Thyroid gland (tissue), 4 donors: Measurements from ENCODE around the gene ACACA. TPM values are rescaled to one million over a fixed set of nuclear protein-coding genes. Genes with fewer than 3 reads are reported as not detected.

Experiments used
- DNase-seq, 2 donors: peaks; one replicate each; pipeline ENCODE4 v3.0.0-alpha.2; 2019
- H3K27ac ChIP-seq, 3 donors: fragments of 200-600 bp; sonication (generic); 1 replicate in 2 of 3; 2 replicates in 1 of 3; pipeline ENCODE4 v1.5.1; 2016 to 2019; ENCODE audit warnings: mild to moderate bottlenecking in 1 of 3, moderate library complexity in 1 of 3
- H3K27me3 ChIP-seq: fragments of 200-600 bp; sonication (generic); one replicate; pipeline ENCODE4 v1.5.1; 2019
- H3K36me3 ChIP-seq, 2 donors: fragments of 200-600 bp; sonication (generic); one replicate each; pipeline ENCODE4 v1.5.1; 2016 to 2019
- H3K4me1 ChIP-seq, 2 donors: fragments of 200-600 bp; sonication (generic); one replicate each; pipeline ENCODE4 v1.5.1; 2017 to 2019
- H3K4me3 ChIP-seq, 3 donors: fragments of 200-600 bp; sonication (generic); replicated peaks in 1 of 3; 1 replicate in 2 of 3; 2 replicates in 1 of 3; pipeline ENCODE4 v1.5.1; 2016; ENCODE audit warnings: mild to moderate bottlenecking in 1 of 3
- H3K9me3 ChIP-seq: fragments of 200-600 bp; sonication (generic); one replicate; pipeline ENCODE4 v1.5.1; 2017
- POLR2A ChIP-seq, 2 donors: fragments of 450-650 bp; IDR thresholded peaks; one replicate each; pipeline ENCODE4 v1.6.1; 2017; ENCODE audit warnings: antibody characterized with exemption in 2 of 2, mild to moderate bottlenecking in 2 of 2, moderate library complexity in 1 of 2
- WGBS, 2 donors: methylation state at CpG; one replicate each; pipeline ENCODE4 v1.1.5; 2017; 5-methylcytosine and 5-hydroxymethylcytosine counted together
- intact Hi-C: fragments of 100-400 bp; cut with DNase I; formaldehyde crosslinking; loops from one replicate; pipeline ENCODE4 v1.15.1; 2023
- total RNA-seq, 4 donors: library from RNA; depleted of rRNA; stranded (reverse); fragments of >200 nt; gene quantifications; one replicate each; pipeline ENCODE4 v1.2.3, GENCODE V29; 2016
- TF ChIP-seq, protein P1 (sequence below), 6 experiments: fragments of 200-600 bp in 3 of 6; fragments of 450-650 bp in 3 of 6; sonication (generic) in 3 of 6; IDR thresholded peaks; one replicate each; pipeline ENCODE4 v1.5.1; 2016 to 2019; ENCODE audit warnings: antibody characterized with exemption in 6 of 6, mild to moderate bottlenecking in 2 of 6, inconsistent platforms in 1 of 6, moderate library complexity in 1 of 6

Gene ACACA
- total RNA-seq, 4 donors from 2014 or later, result 27.2 to 55.7 (median 38.4) TPM

- intact Hi-C loops, result no loop called here
- Histone ChIP-seq H3K27me3 (no peaks in the 10 kb centered on the region), H3K4me1 (no peaks in the 10 kb centered on the region), H3K4me3 (no peak overlapping the region), H3K36me3 (peaks cover 12 to 20% of the 10 kb centered on the region in 2 donors), H3K27ac (no peak overlapping the region), H3K9me3 (no peaks in the 10 kb centered on the region)
- WGBS, 2 donors, result 93 to 94% methylated on average over 2 of the region's 2 CpGs
- peak in 1 of 2 donors; percentile 12 for DNase-seq
- TF ChIP-seq, protein P1, sequence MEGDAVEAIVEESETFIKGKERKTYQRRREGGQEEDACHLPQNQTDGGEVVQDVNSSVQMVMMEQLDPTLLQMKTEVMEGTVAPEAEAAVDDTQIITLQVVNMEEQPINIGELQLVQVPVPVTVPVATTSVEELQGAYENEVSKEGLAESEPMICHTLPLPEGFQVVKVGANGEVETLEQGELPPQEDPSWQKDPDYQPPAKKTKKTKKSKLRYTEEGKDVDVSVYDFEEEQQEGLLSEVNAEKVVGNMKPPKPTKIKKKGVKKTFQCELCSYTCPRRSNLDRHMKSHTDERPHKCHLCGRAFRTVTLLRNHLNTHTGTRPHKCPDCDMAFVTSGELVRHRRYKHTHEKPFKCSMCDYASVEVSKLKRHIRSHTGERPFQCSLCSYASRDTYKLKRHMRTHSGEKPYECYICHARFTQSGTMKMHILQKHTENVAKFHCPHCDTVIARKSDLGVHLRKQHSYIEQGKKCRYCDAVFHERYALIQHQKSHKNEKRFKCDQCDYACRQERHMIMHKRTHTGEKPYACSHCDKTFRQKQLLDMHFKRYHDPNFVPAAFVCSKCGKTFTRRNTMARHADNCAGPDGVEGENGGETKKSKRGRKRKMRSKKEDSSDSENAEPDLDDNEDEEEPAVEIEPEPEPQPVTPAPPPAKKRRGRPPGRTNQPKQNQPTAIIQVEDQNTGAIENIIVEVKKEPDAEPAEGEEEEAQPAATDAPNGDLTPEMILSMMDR (IDR thresholded peaks at IDR 0.05), result no peak
- TF ChIP-seq POLR2A (IDR thresholded peaks at IDR 0.05), result no peak
Measured at GRCh38 chr17:37092071-37092470, 314.6 kb downstream of the ACACA start.

DNA sequence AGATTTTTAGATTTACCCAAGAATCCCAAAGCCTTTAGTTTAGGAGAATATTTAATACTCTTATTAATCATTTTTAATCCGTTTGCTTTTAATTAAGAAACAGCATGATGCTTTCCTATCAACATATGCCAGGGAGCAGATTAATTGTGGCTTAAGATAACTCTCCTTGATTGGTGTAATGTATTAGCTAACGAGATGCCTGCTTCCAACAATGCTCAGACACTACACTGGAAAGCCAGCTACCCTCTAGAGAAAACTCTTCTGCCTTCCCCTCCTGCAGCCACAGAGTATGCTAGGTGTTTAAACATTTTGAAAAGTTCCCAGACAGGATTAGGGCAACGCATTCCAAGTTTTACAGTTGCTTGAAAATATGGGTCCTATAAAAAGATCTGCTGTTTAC lies 315.7 kb downstream of the ACACA start:
- peaks cover 4 to 14% of the 10 kb centered on the region in 2 donors for H3K36me3 ChIP-seq
- no peaks in the 10 kb centered on the region for H3K4me1 ChIP-seq
- H3K27me3 ChIP-seq, result no peaks in the 10 kb centered on the region
- TF ChIP-seq POLR2A (IDR thresholded peaks at IDR 0.05), result no peak
- no peak overlapping the region for H3K4me3 ChIP-seq
- WGBS, 2 donors, result 90 to 91% methylated on average over 3 of the region's 3 CpGs
- no peak for DNase-seq
- H3K27ac ChIP-seq, result no peak overlapping the region
- intact Hi-C loops, result no loop called here
- H3K9me3 ChIP-seq, result no peaks in the 10 kb centered on the region

DNA sequence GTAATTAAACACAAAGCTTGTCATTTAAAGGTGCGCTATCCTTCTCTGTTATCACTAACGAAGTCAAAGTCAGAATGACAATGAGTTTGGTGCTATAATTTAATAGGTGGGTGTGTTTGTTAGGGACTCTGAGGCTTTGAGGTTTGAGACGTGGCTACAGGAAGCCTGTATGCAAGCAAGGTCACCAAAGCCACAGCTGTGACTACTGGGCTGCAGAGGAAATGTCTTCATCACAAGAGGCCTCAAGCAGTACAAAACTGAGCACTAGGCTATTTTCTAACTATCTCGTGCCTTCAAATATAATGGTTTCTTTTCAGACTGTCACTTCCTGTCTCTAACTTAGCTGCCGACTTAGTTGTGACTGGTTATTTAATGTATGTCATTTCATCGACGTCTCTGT lies 316.7 kb downstream of the ACACA start:
- H3K27me3 ChIP-seq, result no peaks in the 10 kb centered on the region
- peaks cover 0 to 6% of the 10 kb centered on the region in 2 donors for H3K36me3 ChIP-seq
- H3K27ac ChIP-seq, result no peak overlapping the region
- no peak for DNase-seq
- TF ChIP-seq, protein P1 (IDR thresholded peaks at IDR 0.05), result no peak
- no peak for TF ChIP-seq POLR2A (IDR thresholded peaks at IDR 0.05)
- H3K4me1 ChIP-seq, result no peaks in the 10 kb centered on the region
- H3K4me3 ChIP-seq, result no peak overlapping the region
- no peaks in the 10 kb centered on the region for H3K9me3 ChIP-seq
- intact Hi-C loops, result no loop called here
- WGBS, 2 donors, result 74 to 80% methylated on average over 7 of the region's 7 CpGs

DNA sequence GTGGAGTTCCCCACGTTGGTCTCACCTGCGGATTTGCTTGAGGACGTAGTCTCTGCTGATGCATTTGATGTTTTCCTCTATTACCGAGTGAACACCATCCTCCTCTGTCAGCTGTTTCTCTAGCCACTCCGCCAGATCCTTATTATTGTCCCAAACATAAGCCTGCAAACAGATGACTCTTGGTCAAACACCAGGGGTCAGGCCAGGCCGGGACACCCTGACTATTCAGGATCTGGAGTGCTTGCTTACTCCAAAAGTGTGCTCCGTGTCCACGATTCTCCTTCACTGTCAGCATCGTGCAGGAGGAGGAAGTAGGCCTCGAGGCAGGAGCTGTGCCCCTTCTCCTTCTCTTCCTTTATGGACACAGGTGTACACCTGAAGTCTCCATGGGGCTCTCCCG lies 317.7 kb downstream of the ACACA start:
- Histone ChIP-seq H3K36me3 (peaks cover 0 to 6% of the 10 kb centered on the region in 2 donors), H3K4me1 (no peaks in the 10 kb centered on the region), H3K9me3 (no peaks in the 10 kb centered on the region), H3K27ac (no peak overlapping the region), H3K27me3 (no peaks in the 10 kb centered on the region), H3K4me3 (no peak overlapping the region)
- intact Hi-C loops, result no loop called here
- peak in 1 of 2 donors; percentile 27 for DNase-seq
- 64 to 68% methylated on average over 11 of the region's 11 CpGs for WGBS, 2 donors
- TF ChIP-seq POLR2A (IDR thresholded peaks at IDR 0.05), result no peak
- TF ChIP-seq, protein P1 (IDR thresholded peaks at IDR 0.05), result peak in 1 of 6 experiments; percentile 21

DNA sequence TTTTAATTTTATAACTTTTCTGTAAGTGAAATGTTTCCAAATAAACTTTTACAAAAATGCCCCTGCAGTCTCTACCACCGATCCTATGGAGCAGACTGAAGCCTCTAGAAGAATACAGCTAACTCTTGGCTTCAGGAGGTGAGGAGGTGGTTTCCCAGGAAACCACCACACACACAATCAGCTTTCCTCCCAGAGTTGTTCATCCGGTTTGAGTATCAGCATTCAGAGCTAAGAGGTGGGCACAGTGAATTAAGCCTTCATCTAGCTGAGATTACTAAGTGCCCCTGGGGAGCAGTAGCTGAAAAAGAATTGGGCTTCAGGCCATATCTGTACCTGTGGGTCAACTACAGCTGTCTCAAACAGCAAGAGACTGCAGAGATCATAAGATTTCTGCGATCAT lies 318.2 kb downstream of the ACACA start:
- H3K36me3 ChIP-seq, result peaks cover 0 to 6% of the 10 kb centered on the region in 2 donors
- TF ChIP-seq, protein P1 (IDR thresholded peaks at IDR 0.05), result no peak
- no peak for TF ChIP-seq POLR2A (IDR thresholded peaks at IDR 0.05)
- intact Hi-C loops, result no loop called here
- no peaks in the 10 kb centered on the region for H3K9me3 ChIP-seq
- no peak overlapping the region for H3K4me3 ChIP-seq
- H3K4me1 ChIP-seq, result no peaks in the 10 kb centered on the region
- 31 to 47% methylated on average over 3 of the region's 3 CpGs for WGBS, 2 donors
- H3K27ac ChIP-seq, result no peak overlapping the region
- peak; percentile 20 to 35 for DNase-seq
- no peaks in the 10 kb centered on the region for H3K27me3 ChIP-seq

- 92 to 94% methylated on average over 5 of the region's 5 CpGs for WGBS, 2 donors
- DNase-seq, result no peak
- Histone ChIP-seq H3K9me3 (no peaks in the 10 kb centered on the region), H3K4me3 (no peak overlapping the region), H3K27ac (no peak overlapping the region), H3K36me3 (peaks cover 0 to 6% of the 10 kb centered on the region in 2 donors), H3K27me3 (no peaks in the 10 kb centered on the region), H3K4me1 (no peaks in the 10 kb centered on the region)
- TF ChIP-seq, protein P1 (IDR thresholded peaks at IDR 0.05), result no peak
- no peak for TF ChIP-seq POLR2A (IDR thresholded peaks at IDR 0.05)
- intact Hi-C loops, result no loop called here
Measured at GRCh38 chr17:37087683-37088082, 319.0 kb downstream of the ACACA start.
